Activated CD8-positive, alpha-beta memory T cell treated with anti-CD3 and anti-CD28 coated beads for 24 hours (primary cell): ENCODE results near the gene BEGAIN.
"Not testable (repeated sequence)": the region's sequence is repeated elsewhere in the genome, so short reads cannot be mapped to it uniquely, and the experiment has no call there.

Experiments
- DNase-seq: peaks from one replicate; pipeline ENCODE4 v3.0.0-alpha.2; 2020

BEGAIN gene

DNA sequence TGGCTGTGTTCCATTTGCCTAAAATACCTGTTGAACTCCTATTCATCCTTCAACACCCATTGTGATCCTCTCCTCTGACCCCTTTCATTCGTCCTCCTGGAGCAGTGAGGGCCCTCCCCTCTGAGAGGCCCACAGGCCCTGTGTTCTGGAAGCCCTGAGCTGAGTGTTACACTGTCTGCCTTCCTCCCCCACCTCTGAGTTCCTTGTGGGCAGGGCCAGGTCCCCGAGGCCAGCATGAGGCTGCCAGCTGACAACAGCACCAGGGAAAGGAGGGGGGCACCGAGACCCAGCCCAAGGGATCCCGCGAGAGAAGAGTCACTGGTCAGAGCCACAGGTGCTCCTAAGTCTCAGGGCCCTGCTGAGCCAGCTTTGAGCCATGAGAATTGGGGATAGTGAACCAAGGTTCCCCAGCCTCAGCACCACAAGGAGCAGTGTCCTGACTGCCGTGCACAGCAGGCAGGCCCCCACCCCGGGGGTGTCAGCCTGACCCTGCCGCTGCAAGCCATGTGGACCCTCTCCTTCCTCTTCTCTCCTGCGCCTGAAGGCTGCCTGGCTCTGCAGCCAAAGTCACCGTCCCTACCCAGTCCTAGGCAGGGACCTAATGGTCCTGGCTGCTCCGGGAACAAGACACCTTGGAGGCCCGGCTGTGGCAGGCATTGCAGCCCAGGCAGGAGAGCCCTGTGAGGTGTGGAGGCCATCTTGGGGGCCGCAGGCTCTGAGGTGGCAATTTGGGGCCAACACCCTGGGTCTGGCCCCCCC lies 52.5 kb downstream of the BEGAIN start:
- DNase-seq: peak; percentile 47

DNA sequence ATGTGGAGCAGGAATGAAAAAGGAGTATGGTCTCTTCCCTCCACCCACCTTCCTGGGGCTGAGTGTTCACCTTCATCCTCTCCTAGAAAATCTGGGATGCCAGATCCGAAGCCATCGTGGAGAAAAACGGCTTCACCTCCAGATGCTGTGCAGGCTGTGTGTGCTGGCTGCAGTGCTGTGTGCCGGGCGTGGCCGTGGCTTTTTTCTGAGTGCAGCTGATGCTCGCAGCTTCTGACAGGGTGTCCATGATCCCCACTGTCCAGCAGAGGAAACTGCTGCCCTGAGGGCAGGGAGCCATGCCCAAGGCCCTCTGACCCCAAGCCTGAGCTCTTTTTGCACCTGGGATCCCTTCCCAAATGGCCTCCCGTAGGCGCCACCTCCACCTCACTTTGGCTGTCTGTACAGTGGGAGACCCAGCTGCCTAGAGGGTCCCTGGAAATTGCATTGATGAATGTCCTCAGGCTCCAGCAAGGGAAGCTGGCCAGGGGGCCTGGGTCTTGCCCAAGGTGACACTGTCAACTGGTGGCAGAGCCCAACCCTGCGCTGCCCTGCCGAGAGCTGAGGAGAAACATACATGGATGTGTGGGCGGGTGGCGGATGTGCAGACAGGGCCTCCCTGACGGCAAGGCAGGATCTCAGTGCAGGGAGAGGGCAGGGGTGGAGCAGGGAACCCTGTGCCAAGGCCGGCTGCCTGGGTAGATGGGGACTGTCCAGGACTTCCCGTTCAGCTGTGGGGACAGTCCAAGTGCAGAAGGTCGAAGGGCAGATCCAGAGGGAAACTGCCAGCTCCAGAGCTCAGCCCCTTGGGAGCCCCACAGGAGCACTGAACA lies 53.3 kb downstream of the BEGAIN start:
- peak; percentile 47 for DNase-seq

DNA sequence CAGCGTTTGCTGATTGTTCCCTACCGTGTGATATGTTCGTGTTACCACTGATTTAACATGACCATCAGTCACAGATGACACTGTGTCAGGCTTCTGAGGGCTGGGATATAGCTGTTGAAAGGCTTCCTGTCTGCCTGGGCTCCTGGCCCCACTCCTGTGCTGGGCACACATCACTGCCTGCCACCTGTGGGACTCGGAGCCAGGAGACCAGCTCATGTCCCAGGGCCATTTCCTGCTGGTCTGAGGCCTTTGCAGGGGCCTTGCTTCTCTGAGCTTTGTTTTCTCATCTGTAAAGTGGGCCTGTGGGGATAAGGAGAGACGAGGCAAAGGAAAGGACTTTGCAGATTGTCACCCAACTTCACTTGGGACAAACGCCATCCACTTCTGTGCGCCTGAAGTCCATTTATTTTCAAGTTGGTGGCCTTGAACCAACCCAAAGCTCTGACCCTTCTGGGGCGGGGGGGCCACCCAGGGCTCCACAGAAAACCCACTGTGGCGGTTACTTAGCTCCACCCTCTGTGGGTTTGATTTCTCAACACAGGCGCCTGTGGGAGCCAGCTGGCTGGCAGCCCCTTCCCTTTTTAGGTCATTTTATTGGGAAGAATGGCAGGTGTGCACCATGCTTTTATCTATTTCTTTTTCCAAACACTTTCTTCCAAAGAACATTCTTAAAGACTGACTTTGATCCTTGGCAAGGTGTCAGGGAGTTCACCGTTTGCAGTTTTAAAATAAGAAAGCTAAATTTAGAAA lies 54.1 kb downstream of the BEGAIN start:
- DNase-seq: peak; percentile 38

DNA sequence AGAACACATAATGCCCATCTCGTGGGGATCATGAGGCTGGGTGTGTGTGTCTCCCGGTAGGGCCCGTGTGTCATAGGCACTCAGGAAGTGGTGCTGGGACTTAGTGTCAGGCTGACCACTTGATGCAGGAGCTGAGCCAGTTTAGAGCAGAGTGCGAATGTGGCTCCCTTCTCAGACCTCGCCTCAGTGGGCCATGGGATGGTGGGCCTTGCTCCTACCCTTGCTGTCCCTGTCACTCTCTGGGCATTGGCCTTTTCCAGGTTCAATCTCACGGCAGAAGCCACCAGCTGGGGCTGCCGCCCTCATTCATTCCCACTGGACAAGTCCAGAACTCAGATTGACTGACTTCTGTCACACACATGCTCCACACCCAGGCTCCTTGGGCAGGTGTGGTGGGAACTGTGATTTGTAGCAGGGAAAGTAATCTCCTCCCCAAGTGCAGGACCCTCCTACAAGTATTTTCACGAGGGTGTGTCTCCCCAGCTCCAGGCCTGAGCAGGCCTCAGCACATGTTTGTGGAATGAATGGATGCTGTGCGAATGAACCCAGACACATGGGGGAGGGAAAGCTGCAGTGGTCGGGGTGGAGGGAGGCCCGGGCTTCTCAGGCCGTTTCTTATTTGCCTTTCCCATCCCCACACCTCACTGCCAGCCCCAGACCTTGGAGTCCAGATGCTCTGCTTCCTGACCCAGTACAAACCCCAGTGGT lies 54.9 kb downstream of the BEGAIN start:
- peak; percentile 38 for DNase-seq

DNA sequence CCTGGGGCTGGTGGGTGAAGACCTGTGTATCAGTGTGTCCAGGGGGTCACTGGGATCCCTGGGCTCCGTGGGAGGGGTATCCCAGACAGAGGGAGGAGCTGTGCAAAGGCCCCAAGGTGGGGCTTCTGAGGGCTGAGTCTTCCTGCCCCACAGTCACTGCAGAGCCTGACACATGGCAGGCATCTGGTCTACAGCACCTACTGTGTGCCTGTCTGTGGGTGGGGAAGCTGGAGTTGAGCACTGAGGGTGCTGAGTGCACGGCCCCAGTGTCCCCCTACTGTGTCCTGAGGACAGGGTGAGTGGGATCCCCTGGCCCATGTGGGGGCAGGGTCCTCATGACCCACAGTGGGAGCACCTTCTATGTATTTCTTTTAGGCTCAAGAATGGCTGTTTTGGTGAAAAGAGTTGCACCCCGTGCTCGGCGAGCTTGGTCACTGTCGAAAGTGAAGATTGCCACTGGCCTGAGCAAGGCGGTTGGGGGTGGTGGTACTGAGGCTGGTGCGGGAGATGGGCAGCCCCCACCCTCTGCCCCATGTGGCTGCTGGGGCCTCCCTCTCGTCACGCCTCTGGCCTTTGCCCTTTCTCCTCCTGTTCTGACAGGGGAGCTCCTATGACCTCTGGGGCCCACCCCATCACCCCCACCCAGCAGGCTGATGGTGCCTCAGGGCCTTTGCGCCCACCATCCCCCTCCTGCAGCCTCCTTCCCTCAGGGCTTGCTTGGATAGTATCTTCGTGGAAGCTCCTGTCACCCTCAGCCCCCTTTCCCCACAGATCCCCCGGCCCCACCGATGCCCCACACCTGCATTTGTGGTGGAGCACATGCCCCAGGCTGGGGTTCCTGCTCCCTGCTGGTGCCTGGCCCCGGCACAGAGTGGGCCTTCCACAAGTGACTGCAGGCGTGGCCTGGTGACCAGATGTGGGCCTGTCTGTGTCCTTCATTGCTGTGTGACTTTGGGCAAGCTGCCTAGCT lies 55.8 kb downstream of the BEGAIN start:
- DNase-seq: peak; percentile 43

DNA sequence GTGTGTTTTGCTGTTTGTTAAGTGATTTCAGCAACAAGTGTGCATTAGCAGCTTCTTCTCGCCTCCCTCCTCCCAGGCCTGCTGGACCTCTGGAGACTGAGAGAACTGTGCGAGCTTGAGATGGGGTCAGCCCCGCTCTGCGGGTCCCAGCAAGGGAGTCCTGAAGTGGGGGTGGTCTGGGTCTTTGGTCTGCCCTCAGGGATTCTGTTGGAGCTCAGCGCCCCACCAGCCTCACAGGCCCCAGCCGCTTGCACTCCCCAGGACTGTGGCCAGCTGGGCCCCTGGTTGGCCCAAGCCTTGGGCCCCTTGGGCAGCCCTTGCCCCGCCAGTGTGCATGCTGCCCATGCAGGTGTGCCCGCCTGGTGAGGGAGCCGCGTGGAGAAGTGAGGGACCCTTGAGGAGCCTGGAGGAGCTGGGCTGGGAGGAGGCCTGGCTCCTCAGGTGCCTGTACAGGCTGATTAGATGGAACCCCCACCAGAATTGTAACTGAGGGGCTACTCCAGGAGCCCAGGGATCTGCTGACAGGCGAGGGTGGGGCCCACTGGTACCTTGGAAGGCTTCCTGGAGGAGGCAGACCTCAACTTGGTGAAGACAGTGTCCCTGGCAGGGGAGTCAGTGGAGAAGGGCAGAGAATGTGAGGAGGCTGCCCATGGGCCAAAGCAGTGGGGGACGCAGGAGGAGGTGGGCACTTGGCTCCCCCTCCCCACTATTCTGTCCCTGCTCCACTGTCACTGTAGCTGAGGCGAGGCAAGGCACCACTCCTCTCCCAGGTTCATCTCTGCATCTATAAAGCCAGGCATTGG lies 56.7 kb downstream of the BEGAIN start:
- peak; percentile 52 for DNase-seq

DNA sequence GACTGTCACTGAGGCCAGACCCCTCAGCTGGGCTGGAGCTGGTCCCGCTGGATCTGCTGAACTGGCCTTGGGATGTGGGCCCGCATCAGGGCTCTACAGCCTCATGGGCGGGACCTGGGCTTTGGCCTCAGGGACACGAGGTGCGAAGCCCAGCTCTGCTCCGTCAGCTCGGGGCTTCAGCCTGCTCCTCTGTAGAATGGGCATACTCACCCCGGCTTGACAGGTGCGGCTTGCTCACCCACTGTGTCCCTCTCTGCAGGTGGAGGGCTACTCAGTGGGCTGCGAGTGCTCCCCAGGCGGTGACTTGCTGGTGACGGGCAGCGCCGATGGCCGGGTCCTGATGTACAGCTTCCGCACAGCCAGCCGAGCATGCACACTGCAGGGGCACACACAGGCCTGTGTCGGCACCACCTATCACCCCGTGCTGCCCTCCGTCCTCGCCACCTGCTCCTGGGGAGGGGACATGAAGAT lies 57.6 kb downstream of the BEGAIN start:
- DNase-seq: peak; percentile 46

DNA sequence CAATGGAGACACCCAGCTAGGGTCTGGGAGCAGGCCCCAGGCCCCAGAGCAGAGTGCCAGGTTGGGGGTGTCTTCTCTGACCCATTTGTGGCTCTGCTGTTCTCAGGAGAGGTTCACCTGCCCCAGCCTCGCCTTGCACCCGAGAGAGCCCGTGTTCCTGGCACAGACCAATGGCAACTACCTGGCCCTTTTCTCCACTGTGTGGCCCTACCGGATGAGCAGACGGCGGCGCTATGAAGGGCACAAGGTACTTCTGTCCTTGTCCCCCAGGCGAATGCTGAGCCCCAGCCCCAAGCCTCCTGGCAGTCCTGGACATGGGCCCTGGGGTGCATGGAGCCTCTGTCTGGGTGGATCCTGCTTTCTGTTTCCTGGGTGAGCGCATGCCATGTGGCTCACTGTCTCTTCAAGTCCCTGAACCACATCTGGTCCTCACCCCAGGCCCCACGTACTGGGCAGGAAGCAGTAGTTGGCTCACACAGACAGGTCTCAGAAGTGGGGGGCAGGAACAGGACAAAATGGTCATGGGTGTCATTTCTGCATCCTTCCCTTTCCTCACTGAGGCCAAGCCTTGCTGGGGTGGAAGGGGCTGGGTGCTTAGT lies 58.2 kb downstream of the BEGAIN start:
- peak; percentile 42 for DNase-seq

DNA sequence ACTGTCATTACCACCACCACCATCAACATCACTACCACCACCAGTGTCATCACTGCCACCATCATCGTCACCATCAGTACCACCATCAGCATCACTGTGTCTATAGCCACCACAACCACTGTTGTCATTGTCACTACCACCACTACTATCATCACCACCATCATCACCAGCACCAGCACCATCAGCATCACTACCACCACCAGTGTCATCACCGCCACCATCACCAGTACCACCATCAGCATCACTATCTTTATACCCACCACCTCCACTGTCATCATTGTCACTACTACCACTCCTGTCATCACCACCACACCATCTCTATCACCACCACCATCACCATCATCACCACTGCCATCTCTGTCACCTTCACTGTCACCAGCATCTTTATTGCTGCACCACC lies 60.6 kb downstream of the BEGAIN start:
- no peak for DNase-seq

DNA sequence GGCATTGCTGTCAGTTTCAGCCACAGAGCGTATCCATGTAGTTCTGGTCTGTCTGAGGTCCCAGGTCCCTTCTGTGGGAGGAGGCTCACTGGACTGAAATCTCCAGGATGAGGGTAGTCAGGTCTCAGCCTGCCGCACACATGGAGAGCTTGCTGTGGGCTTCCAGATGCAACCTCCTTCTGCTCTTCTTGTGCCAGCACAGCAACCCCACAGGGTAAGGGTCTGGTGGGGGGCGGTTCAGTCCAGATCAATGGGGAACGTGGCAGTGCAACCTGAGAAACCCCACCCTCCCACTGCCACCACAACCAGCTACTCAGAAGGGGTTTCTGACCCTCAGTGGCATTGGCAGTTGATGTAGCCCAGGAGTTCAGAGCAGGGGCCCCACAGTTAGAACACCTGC lies 61.2 kb downstream of the BEGAIN start:
- no peak for DNase-seq

DNA sequence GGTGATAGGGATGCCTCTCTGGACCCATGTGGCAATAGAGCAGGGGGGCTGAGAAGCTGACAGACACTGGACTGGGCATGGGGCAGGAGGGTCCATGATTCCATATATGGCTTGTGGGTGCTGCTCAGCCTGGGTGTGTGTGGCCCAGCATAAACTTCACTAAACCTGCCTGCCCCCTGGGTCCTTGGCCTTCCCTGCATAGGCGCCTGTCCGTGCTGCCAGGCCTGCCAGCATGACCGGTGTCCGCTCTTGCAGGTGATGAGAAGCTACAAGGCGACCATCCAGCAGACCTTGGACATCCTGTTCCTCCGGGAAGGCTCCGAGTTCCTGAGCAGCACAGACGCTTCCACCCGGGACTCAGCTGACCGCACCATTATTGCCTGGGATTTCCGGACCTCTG lies 61.6 kb downstream of the BEGAIN start:
- peak; percentile 46 for DNase-seq

DNA sequence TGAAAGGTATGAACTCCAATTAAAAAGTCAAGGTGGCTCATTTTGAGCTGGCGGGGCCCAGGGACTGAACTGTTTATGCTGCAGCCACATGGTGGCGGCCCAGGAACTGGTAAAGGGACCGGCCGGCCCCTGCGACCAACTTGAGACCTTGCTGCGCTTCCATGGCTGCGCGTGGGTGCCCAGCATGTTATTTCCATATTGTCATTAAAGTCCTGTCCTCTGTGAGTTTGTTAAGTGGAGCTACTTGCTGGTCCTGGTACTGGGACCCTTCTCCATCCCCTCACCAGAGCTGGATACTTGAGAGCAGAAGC lies 62.3 kb downstream of the BEGAIN start:
- peak; percentile 61 for DNase-seq

DNA sequence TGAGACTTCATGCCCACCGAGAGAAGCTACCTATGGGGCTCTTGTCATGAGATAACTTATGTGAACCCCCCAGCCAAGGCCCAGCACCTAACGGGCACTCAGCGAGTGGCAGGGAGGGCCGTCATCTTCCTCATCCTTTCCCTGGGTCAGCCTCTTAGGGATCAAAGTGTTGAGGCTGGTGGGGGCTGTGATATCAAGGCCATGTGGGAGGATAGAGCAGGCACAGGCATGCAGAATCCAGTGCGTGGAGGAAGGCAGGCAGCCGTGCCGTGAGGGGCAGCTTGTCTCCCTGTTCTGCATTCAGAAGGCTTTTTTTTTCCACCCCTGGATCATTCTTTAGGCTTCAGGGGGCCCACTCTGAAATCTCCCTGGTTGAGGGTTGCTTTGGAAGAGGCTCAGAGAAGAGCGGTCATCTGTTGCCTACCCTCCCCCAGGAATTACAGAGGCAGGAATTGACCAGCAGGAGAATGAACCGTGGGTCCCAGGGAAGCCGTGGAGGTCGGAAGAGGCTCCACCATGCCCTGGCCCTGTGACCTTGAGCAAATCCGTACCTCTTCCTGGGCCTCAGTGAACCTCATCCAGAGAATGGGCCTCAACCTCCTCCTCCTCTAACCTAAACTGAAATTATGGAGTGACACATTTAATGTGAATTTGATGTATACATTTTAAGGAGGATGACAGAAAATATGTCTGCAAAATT lies 62.8 kb downstream of the BEGAIN start:
- DNase-seq: no peak

DNA sequence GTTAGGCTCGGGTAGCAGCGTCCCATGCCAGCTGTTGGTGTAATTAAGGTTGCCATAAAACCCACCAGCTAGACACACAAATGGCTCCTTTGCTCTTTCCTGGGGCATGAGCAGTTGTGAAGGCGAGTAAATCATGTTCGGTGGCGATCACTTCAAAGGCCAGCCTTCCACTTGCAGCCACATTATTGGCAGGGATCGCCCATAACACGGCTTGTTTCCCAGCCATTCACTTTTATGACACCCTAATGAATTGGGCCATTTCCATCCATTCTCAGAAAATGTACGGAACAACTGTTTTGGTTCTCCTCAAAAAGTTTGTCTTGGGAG lies 63.4 kb downstream of the BEGAIN start:
- DNase-seq: peak; percentile 44

DNA sequence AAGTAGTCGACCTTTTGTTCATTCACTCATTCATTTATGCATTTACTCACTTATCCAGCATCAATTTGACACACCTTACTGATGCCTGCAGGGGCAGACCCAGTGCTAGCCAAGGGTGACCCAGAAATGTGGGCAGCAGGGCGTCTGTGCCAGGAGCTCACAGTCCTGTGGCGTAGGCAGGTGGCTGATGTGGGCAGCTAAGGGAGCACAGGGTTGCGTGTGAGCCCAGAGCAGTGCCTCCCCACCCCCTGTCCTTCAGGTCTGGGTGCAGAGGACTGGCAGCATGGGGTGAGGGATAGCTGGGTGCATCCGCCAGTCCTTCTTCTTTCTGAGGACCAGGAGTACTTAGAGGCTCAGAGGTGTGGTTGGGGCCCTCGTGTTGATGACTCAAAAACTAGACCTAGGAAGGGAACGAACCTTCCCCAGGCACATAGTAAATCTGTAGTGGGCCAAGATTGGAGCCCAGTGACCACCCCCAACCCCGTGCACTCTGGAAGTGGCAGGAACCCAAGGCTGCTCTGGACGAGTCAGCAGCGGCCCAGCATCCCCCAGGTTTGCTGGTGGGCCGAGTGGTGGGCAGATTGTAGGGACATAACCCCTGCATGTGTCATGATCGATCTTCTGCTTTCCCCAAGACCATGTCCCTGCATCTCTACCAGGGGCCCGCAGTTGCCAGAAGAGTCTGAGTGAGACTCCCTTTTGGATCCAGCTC lies 63.9 kb downstream of the BEGAIN start:
- DNase-seq: no peak

DNA sequence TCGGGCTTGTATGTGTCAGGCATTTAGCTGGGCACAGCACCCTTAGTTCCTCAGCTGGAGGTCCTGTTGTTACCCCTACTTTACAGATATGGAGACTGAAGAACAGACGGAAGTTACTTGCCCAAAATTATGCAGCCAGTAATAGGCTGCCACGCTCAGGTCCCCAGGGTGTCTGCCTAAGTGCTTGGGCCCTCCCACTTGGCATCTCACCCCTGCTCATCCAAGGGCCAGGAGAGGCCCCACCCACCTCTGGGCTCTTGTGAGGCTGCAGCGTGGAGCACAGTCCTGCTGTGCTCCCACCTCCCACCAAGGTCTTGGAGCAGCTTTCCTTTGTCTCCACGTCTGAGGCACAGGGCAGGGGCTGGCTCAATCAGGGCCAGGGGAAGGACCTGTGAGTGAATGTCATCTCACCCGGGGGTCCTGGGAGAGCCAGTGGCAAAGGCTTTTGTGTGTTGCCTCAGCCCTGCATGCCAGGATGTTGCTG lies 64.6 kb downstream of the BEGAIN start:
- DNase-seq: no peak

DNA sequence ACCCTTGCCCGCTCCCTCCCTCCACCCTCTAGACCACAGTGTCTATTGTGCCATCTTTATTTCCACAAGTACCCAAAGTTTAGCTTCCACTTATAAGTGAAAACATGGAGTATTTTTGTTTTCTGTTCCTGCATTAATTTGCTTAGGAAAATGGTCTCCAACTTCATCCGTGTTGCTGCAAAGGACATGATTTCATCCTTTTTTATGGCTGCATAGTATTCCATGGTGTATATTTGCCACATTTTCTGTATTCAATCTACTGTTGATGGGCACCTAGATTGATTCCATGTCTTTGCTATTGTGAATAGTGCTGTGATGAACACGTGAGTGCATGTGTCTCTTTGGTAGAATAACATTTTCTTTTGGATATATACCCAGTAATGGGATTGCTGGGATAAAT lies 81.2 kb downstream of the BEGAIN start:
- DNase-seq: not testable (repeated sequence)

DNA sequence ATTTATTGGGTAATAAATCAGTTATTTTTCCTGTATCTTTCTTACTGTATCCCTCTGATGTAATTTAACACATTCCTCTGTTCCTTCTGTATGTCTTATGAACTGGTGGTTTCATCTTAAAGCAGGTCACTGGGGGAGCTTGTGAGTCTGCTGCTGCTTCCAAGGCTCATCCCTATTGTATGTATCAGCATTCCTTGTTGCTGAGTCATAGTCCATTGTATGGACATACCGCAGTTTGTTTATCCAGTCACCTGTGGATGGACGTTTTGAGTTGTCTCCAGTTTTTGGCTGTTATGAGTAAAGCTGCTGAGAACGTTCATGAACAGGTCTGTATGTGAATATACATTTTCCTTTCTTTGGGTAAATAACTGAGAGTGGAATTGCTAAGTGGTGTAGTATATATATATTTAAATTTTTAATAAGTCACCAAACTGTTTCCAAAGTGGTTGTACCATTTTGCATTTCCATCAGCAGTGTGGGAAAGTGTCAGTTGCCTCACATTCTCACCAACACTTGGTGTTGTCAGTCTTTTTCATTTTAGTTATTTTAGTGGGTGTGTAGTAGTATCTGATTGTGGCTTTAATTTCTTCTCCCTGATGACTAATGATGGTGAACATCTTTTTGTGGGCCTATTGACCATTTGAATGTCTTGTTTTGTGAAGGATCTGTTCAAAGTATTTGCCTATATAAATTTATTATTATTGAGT lies 82.7 kb downstream of the BEGAIN start:
- no peak for DNase-seq
